K562 (cell line): Measurements from ENCODE around the gene PEAR1. TPM values are rescaled to one million over a fixed set of nuclear protein-coding genes. Genes with fewer than 3 reads are reported as not detected.

ENCODE experiments used
- ATAC-seq: fragments of 200-7000 bp; cut with Tn5 transposase; 3 replicates; pipeline ENCODE4 v1.9.1; 2020; ENCODE audit warnings: moderate library complexity
- BruUV-seq: library from RNA; stranded (reverse); fragments of 400-500 nt; replicated peaks from 2 replicates; lab custom pipeline; 2021; lab: Mats Ljungman, UMichigan
- CTCF ChIA-PET: fragments of 300-600 bp; formaldehyde crosslinking; extraction: SDS; loops from one replicate; lab custom pipeline; 2021; ENCODE audit warnings: low intra/inter-chr PET ratio; lab: Yijun Ruan, JAX
- POLR2A ChIA-PET: fragments of 300-600, 350-650 bp; sonication (Branson Sonifier 250); formaldehyde crosslinking; extraction: SDS; loops from one replicate; lab custom pipeline; 2021; ENCODE audit warnings: antibody characterized with exemption, inconsistent platforms; lab: Yijun Ruan, JAX
- DNase-seq, 4 experiments: peaks; one replicate each; pipeline versions ENCODE4 v3.0.0 to v3.0.0-alpha.2; 2011 to 2018; ENCODE audit warnings: low spot score in 3 of 4, mixed read lengths in 3 of 4; ENCODE audit errors: extremely low read depth in 1 of 4
- FAIRE-seq: peaks from 2 replicates; lab custom pipeline; 2011; peaks lifted over from hg19 to GRCh38; lab: Jason Lieb, UNC
- H2AFZ ChIP-seq: 2 replicates; pipeline ENCODE4 v1.6.0; 2011; ENCODE audit warnings: low read depth, low read length, control low read depth, inconsistent platforms
- H3K27ac ChIP-seq: fragments of 200-600 bp; 3 replicates; pipeline ENCODE4 v1.8.0; 2011; ENCODE audit warnings: low read depth, mild to moderate bottlenecking, control low read depth, inconsistent platforms, low read length, moderate library complexity, mixed read lengths; ENCODE audit errors: extremely low read depth
- H3K27me3 ChIP-seq, 2 experiments: fragments of 300-600 bp in 1 of 2; 2 replicates in 1 of 2; 3 replicates in 1 of 2; pipeline versions ENCODE4 v1.6.0 to v1.8.0; 2011; ENCODE audit warnings: inconsistent platforms in 2 of 2, low read length in 2 of 2, mild to moderate bottlenecking in 1 of 2, mixed read lengths in 1 of 2, moderate library complexity in 1 of 2; ENCODE audit not compliant: control insufficient read depth in 2 of 2, insufficient read depth in 2 of 2
- H3K36me3 ChIP-seq: fragments of 300-600 bp; 3 replicates; pipeline ENCODE4 v1.8.0; 2011; ENCODE audit warnings: mild to moderate bottlenecking, low read length, inconsistent platforms; ENCODE audit not compliant: control insufficient read depth, insufficient read depth
- H3K4me1 ChIP-seq, 2 experiments: fragments of 200-600 bp in 1 of 2; replicated peaks in 1 of 2; 2 replicates in 1 of 2; 3 replicates in 1 of 2; pipeline versions ENCODE4 v1.5.1 to v1.8.0; 2011; ENCODE audit warnings: inconsistent platforms in 2 of 2, low read length in 2 of 2, mild to moderate bottlenecking in 1 of 2, mixed read lengths in 1 of 2, moderate library complexity in 1 of 2; ENCODE audit not compliant: control insufficient read depth in 2 of 2, insufficient read depth in 2 of 2
- H3K4me2 ChIP-seq: 2 replicates; pipeline ENCODE4 v1.6.1; 2011; ENCODE audit warnings: low read length, control low read depth, inconsistent platforms, mixed read lengths; ENCODE audit not compliant: insufficient read depth
- H3K4me3 ChIP-seq: fragments of 200-600 bp; sonication (generic), shearing (Covaris generic); 2 replicates; pipeline ENCODE4 v1.5.1; 2016; ENCODE audit warnings: control low read depth, inconsistent platforms
- H3K79me2 ChIP-seq: fragments of 200-600 bp; 3 replicates; pipeline ENCODE4 v1.8.0; 2011; ENCODE audit warnings: low read length, inconsistent platforms; ENCODE audit not compliant: control insufficient read depth, insufficient read depth
- H3K9ac ChIP-seq, 2 experiments: 2 replicates each; pipeline versions ENCODE4 v1.6.0 to v1.6.1; 2011; ENCODE audit warnings: low read depth in 2 of 2, low read length in 2 of 2, control low read depth in 1 of 2, inconsistent platforms in 1 of 2, mild to moderate bottlenecking in 1 of 2, mixed read lengths in 1 of 2; ENCODE audit not compliant: insufficient read depth in 1 of 2
- H3K9me1 ChIP-seq: one replicate; pipeline ENCODE4 v1.6.0; 2011; ENCODE audit warnings: inconsistent platforms, mild to moderate bottlenecking, low read length, moderate library complexity; ENCODE audit not compliant: control insufficient read depth, insufficient read depth
- H3K9me3 ChIP-seq: replicated peaks from 2 replicates; pipeline ENCODE4 v1.5.1; 2011; ENCODE audit warnings: low read depth, low read length, inconsistent platforms; ENCODE audit not compliant: control insufficient read depth, insufficient read depth
- H4K20me1 ChIP-seq: replicated peaks from 2 replicates; pipeline ENCODE4 v1.6.1; 2011; ENCODE audit warnings: low read length, inconsistent platforms, mixed read lengths; ENCODE audit not compliant: control insufficient read depth, insufficient read depth
- BMI1 ChIP-seq: fragments of 150-350 bp; IDR thresholded peaks from 2 replicates; pipeline ENCODE4 v1.6.1; 2014; ENCODE audit warnings: low read length
- ESRRB ChIP-seq: fragments of 250-450 bp; sonication (Bioruptor Pico); IDR thresholded peaks from 2 replicates; pipeline ENCODE4 v1.5.0; 2020; ENCODE audit warnings: mild to moderate bottlenecking, moderate library complexity, borderline replicate concordance
- HNRNPK ChIP-seq: fragments of 200-400 bp; formaldehyde crosslinking; IDR thresholded peaks from one replicate; pipeline ENCODE4 v1.6.1; 2018; ENCODE audit warnings: mild to moderate bottlenecking, low read depth, low read length; ENCODE audit not compliant: poor library complexity, severe bottlenecking
- MAFF ChIP-seq: IDR thresholded peaks from 2 replicates; pipeline ENCODE4 v1.6.1; 2012; ENCODE audit warnings: low read length, improper control_type of control experiment
- NR2C1 ChIP-seq, 2 experiments: fragments of 450-650 bp; IDR thresholded peaks; 2 replicates each; pipeline ENCODE4 v1.6.1; 2017; ENCODE audit warnings: mild to moderate bottlenecking in 2 of 2, antibody characterized with exemption in 1 of 2, inconsistent platforms in 1 of 2, missing compliant biosample characterization in 1 of 2, missing genetic modification characterization in 1 of 2
- PHTF2 ChIP-seq: fragments of 250-450 bp; sonication (Bioruptor Pico); IDR thresholded peaks from 2 replicates; pipeline ENCODE4 v1.5.0; 2021; ENCODE audit warnings: mild to moderate bottlenecking
- PPARD ChIP-seq: fragments of 250-450 bp; sonication (Bioruptor Pico); IDR thresholded peaks from 2 replicates; pipeline ENCODE4 v1.8.0; 2022; ENCODE audit warnings: inconsistent platforms, mild to moderate bottlenecking, moderate library complexity
- RBM25 ChIP-seq: fragments of 200-400 bp; formaldehyde crosslinking; IDR thresholded peaks from 2 replicates; pipeline ENCODE4 v1.6.1; 2018; ENCODE audit warnings: low read length, low read depth, moderate library complexity; ENCODE audit not compliant: severe bottlenecking
- SRSF3 ChIP-seq: fragments of 200-400 bp; formaldehyde crosslinking; IDR thresholded peaks from 2 replicates; pipeline ENCODE4 v1.6.1; 2016; ENCODE audit warnings: mild to moderate bottlenecking, low read length, moderate library complexity; ENCODE audit not compliant: insufficient read depth
- ZBTB7A ChIP-seq: IDR thresholded peaks from 2 replicates; pipeline ENCODE4 v1.6.1; 2011; ENCODE audit warnings: low read depth, mild to moderate bottlenecking, low read length, moderate library complexity, borderline replicate concordance; ENCODE audit not compliant: control insufficient read depth
- ZNF175 ChIP-seq: fragments of 200-800 bp; sonication (Bioruptor generic); IDR thresholded peaks from 2 replicates; pipeline ENCODE4 v1.6.1; 2016; ENCODE audit warnings: low read depth, mild to moderate bottlenecking, missing genetic modification characterization, missing compliant biosample characterization
- ZNF316 ChIP-seq: fragments of 450-650 bp; IDR thresholded peaks from 2 replicates; pipeline ENCODE4 v1.6.1; 2016
- ZNF561 ChIP-seq: fragments of 450-650 bp; formaldehyde crosslinking; conservative IDR thresholded peaks from 2 replicates; pipeline ENCODE4 v1.4.0; 2020; ENCODE audit warnings: mild to moderate bottlenecking, moderate library complexity
- ZNF778 ChIP-seq: fragments of 450-650 bp; formaldehyde crosslinking; IDR thresholded peaks from 2 replicates; pipeline ENCODE4 v1.4.0; 2020; ENCODE audit warnings: mild to moderate bottlenecking, moderate library complexity
- WGBS: fragments of 100-300 bp; shearing (Covaris generic); methylation state at CpG from one replicate; pipeline ENCODE4 v1.1.6; 2016; ENCODE audit warnings: low coverage, mixed read lengths; ENCODE audit not compliant: insufficient coverage; ENCODE audit errors: missing lambda C conversion rate; 5-methylcytosine and 5-hydroxymethylcytosine counted together
- in situ Hi-C: fragments of 300-500 bp; cut with MboI; formaldehyde crosslinking; loops from 4 replicates; pipeline ENCODE4 v1.15.0; 2018; ENCODE audit warnings: inconsistent platforms, mixed read lengths
- intact Hi-C: fragments of 100-400 bp; cut with micrococcal nuclease; formaldehyde crosslinking; loops from 2 replicates; pipeline ENCODE4 v1.14.2; 2022
- polyA plus RNA-seq, 8 experiments: library from polyadenylated mRNA; depleted of rRNA in 4 of 8; stranded (reverse) in 5 of 8; unstranded in 3 of 8; fragments of >200 nt; fragmentation: Nextera tagmentation in 2 of 8; fragmentation: Illumina TruSeq in 1 of 8; extraction: Ambion mirVana in 2 of 8; extraction: Trizol in 1 of 8; gene quantifications; 2 replicates each; pipeline versions ENCODE4 v1.2.1 to v1.2.3, GENCODE V29; 2011 to 2014; ENCODE audit warnings: inconsistent platforms in 1 of 8, missing spikeins in 1 of 8
- total RNA-seq, 7 experiments: library from RNA; depleted of rRNA in 6 of 7; stranded (reverse); fragments of >200 nt in 6 of 7; fragmentation: Illumina TruSeq in 2 of 7; extraction: Trizol in 2 of 7; gene quantifications; 2 replicates each; pipeline versions ENCODE4 v1.2.1 to v1.2.3, GENCODE V29; 2011 to 2021; ENCODE audit warnings: low replicate concordance in 1 of 7
- TF ChIP-seq, protein P1 (sequence below): sonication (generic); formaldehyde crosslinking; IDR thresholded peaks from 2 replicates; pipeline ENCODE4 v1.8.0; 2023; ENCODE audit warnings: mild to moderate bottlenecking, missing genetic modification reagents
- TF ChIP-seq, protein P2 (sequence below): sonication (generic); formaldehyde crosslinking; IDR thresholded peaks from 2 replicates; pipeline ENCODE4 v1.8.1; 2022; ENCODE audit warnings: missing genetic modification reagents
- TF ChIP-seq, protein P3 (sequence below): fragments of 250-450 bp; sonication (Bioruptor Pico); IDR thresholded peaks from 2 replicates; pipeline ENCODE4 v1.4.0; 2020; ENCODE audit warnings: mild to moderate bottlenecking, moderate library complexity, borderline replicate concordance

PEAR1 gene
- total and polyA plus RNA-seq, 9 of the 15 experiments (the other 6 are each of a cell fraction or from before 2014, with no cell fraction given), result 0.87 to 13.9 (median 6.1) TPM

DNA sequence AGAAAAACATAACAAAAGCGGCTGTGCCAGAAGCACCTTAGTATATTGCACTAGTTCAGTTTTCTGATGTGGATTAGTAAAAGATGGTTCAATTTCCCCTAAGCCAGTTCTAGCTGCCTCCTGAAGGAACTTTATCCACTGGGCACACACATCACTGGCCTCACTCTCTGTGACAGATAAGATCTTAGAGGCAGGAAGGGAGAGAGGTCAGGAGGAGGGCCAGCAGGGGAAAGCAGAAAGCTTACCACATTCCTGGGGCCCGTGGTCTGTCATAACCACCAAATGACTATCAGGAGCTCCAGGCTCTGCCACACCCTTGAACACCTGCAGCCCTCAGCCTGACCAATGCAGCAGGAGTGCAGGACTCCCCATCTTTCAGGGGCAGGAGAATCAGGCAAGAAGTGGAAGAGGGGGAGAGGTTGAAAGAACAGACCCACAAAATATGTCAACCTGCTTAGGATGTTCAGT lies 64.8 kb downstream of the PEAR1 start:
- ATAC-seq (peak; percentile 92), FAIRE-seq (peak; percentile 93), DNase-seq (peak; percentile 92 to 95 (median 94))
- no peaks in the 10 kb centered on the region for H3K9me3 ChIP-seq
- peak overlapping the region; percentile 62 for H3K4me2 ChIP-seq
- in situ Hi-C loops, result loop anchor here (10.0 kb wide), 1 partner anchor 197 kb away; no protein-coding TSS in a partner anchor
- H3K79me2 ChIP-seq, result no peaks in the 10 kb centered on the region
- H3K9me1 ChIP-seq, result no peaks in the 10 kb centered on the region
- H3K27me3 ChIP-seq, result no peaks in the 10 kb centered on the region
- intact Hi-C loops, result loop anchor here (2.0 kb wide), 2 partner anchors 29 to 39 kb away; no protein-coding TSS in a partner anchor
- peaks cover 60% of the 10 kb centered on the region; the same call in 2 of the 3 replicates for H3K36me3 ChIP-seq
- CTCF ChIA-PET, result no interaction called here
- peak overlapping the region; percentile 57 for H3K27ac ChIP-seq
- H3K4me1 ChIP-seq, result peaks cover 15 to 41% of the 10 kb centered on the region in 2 experiments
- 0% methylated on average over 2 of the region's 2 CpGs for WGBS
- no peak overlapping the region; a peak in 1 of 4 replicates for H3K9ac ChIP-seq
- H2AFZ ChIP-seq, result peak overlapping the region; percentile 7; the same call in 1 of the 2 replicates
- no TSS peak for BruUV-seq
- no peaks in the 10 kb centered on the region for H4K20me1 ChIP-seq
- POLR2A ChIA-PET, result interaction anchor here (0.5 to 3.3 kb wide), 7 partner anchors 10 to 117 kb away, joined by 3 to 26 read pairs (median 3); no protein-coding TSS in a partner anchor
- H3K4me3 ChIP-seq, result no peak overlapping the region
- TF ChIP-seq, protein P1, sequence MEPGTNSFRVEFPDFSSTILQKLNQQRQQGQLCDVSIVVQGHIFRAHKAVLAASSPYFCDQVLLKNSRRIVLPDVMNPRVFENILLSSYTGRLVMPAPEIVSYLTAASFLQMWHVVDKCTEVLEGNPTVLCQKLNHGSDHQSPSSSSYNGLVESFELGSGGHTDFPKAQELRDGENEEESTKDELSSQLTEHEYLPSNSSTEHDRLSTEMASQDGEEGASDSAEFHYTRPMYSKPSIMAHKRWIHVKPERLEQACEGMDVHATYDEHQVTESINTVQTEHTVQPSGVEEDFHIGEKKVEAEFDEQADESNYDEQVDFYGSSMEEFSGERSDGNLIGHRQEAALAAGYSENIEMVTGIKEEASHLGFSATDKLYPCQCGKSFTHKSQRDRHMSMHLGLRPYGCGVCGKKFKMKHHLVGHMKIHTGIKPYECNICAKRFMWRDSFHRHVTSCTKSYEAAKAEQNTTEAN, result no peak
- TF ChIP-seq HNRNPK (no peak), NR2C1 (IDR thresholded peaks at IDR 0.05) (peak; percentile 68), NR2C1 (tag; IDR thresholded peaks at IDR 0.05) (peak; percentile 84), BMI1 (no peak), ZNF561 (no peak), MAFF (no peak), PPARD (CRISPR knock-in tag) (no peak), ZNF316 (no peak), ZBTB7A (no peak; the same call in 1 of the 2 replicates), ESRRB (CRISPR knock-in tag) (no peak), ZNF175 (CRISPR knock-in tag) (peak; percentile 88; the same call in 1 of the 2 replicates), RBM25 (no peak), ZNF778 (CRISPR knock-in tag) (no peak), PHTF2 (CRISPR knock-in tag) (no peak), SRSF3 (no peak)
- TF ChIP-seq, protein P2, sequence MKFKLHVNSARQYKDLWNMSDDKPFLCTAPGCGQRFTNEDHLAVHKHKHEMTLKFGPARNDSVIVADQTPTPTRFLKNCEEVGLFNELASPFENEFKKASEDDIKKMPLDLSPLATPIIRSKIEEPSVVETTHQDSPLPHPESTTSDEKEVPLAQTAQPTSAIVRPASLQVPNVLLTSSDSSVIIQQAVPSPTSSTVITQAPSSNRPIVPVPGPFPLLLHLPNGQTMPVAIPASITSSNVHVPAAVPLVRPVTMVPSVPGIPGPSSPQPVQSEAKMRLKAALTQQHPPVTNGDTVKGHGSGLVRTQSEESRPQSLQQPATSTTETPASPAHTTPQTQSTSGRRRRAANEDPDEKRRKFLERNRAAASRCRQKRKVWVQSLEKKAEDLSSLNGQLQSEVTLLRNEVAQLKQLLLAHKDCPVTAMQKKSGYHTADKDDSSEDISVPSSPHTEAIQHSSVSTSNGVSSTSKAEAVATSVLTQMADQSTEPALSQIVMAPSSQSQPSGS (CRISPR knock-in tag), result no peak
- TF ChIP-seq, protein P3, sequence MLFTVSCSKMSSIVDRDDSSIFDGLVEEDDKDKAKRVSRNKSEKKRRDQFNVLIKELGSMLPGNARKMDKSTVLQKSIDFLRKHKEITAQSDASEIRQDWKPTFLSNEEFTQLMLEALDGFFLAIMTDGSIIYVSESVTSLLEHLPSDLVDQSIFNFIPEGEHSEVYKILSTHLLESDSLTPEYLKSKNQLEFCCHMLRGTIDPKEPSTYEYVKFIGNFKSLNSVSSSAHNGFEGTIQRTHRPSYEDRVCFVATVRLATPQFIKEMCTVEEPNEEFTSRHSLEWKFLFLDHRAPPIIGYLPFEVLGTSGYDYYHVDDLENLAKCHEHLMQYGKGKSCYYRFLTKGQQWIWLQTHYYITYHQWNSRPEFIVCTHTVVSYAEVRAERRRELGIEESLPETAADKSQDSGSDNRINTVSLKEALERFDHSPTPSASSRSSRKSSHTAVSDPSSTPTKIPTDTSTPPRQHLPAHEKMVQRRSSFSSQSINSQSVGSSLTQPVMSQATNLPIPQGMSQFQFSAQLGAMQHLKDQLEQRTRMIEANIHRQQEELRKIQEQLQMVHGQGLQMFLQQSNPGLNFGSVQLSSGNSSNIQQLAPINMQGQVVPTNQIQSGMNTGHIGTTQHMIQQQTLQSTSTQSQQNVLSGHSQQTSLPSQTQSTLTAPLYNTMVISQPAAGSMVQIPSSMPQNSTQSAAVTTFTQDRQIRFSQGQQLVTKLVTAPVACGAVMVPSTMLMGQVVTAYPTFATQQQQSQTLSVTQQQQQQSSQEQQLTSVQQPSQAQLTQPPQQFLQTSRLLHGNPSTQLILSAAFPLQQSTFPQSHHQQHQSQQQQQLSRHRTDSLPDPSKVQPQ (CRISPR knock-in tag), result no peak
